ENCODE results near the gene ARRB1. TPM values are rescaled to one million over a fixed set of nuclear protein-coding genes. Genes with fewer than 3 reads are reported as not detected.

ARRB1 gene
- total RNA-seq: 10 to 100 TPM; 42.6 to 69.3 TPM

GRCh38 chr11:75351541-75351790 is at the start of gene ARRB1:
TSS of gene ARRB1 (minus strand) at chr11:75351661. CDS start at chr11:75351607, 54 bp downstream.
- H3K9me3 Mint-ChIP-seq (ENCODE audit: low read depth): no peaks in the 10 kb centered on the region
- DNase-seq (no peak), ATAC-seq (no peak)
- no peaks in the 10 kb centered on the region for H3K36me3 Mint-ChIP-seq
- peaks cover 49% of the 10 kb centered on the region for H3K4me1 Mint-ChIP-seq
- CTCF ChIA-PET: interaction anchor here (1.2 to 4.5 kb wide), 8 partner anchors 10 to 76 kb away, joined by 4 to 51 read pairs (median 14); no protein-coding TSS in a partner anchor
- H3K4me3 Mint-ChIP-seq: peak within 1 kb of the TSS; percentile 74
- no peaks in the 10 kb centered on the region for H3K27me3 Mint-ChIP-seq
- peak within 1 kb of the TSS; percentile 86 for H3K27ac Mint-ChIP-seq

- H3K4me1 Mint-ChIP-seq: peaks cover 42% of the 10 kb centered on the region
- H3K4me3 Mint-ChIP-seq: peak overlapping the region; percentile 98
- H3K36me3 Mint-ChIP-seq: peaks cover 53% of the 10 kb centered on the region
- CTCF ChIA-PET: interaction anchor here (0.8 to 4.2 kb wide), 11 partner anchors 8 to 152 kb away, joined by 3 to 17 read pairs (median 4); partner anchors contain the start of gene GDPD5
- peak overlapping the region; percentile 99 for H3K27ac Mint-ChIP-seq
- DNase-seq (no peak), ATAC-seq (peak; percentile 17)
- peaks cover 4% of the 10 kb centered on the region for H3K27me3 Mint-ChIP-seq
- H3K9me3 Mint-ChIP-seq (ENCODE audit: low read depth): no peaks in the 10 kb centered on the region
These were observed 48.8 kb upstream of the ARRB1 start for GRCh38 chr11:75400146-75400865.

- Mint-ChIP-seq H3K4me3 (peak within 1 kb of the TSS; percentile 98), H3K27ac (peak within 1 kb of the TSS; percentile 99), H3K9me3 (ENCODE audit: low read depth) (no peaks in the 10 kb centered on the region), H3K36me3 (peaks cover 50% of the 10 kb centered on the region), H3K4me1 (peaks cover 40% of the 10 kb centered on the region), H3K27me3 (peaks cover 4% of the 10 kb centered on the region)
- CTCF ChIA-PET: interaction anchor here (0.9 to 4.2 kb wide), 8 partner anchors 8 to 131 kb away, joined by 3 to 17 read pairs (median 6); partner anchors contain the start of gene GDPD5
- ATAC-seq (peak; percentile 89), DNase-seq (peak; percentile 94)
These were observed 48.1 kb upstream of the ARRB1 start, which contains the start of gene RPS3 for GRCh38 chr11:75399344-75400145. TSS of gene RPS3 (plus strand) at chr11:75399518. CDS start at chr11:75399548, 30 bp downstream.

- Mint-ChIP-seq H3K4me3 (peak overlapping the region; percentile 98), H3K36me3 (peaks cover 43% of the 10 kb centered on the region), H3K4me1 (peaks cover 37% of the 10 kb centered on the region), H3K27ac (peak overlapping the region; percentile 99), H3K9me3 (ENCODE audit: low read depth) (no peaks in the 10 kb centered on the region), H3K27me3 (peaks cover 4% of the 10 kb centered on the region)
- CTCF ChIA-PET: interaction anchor here (1.1 to 3.1 kb wide), 2 partner anchors 10 to 127 kb away, joined by 3 to 16 read pairs; partner anchors contain the start of gene GDPD5
- DNase-seq (no peak), ATAC-seq (no peak)
These were observed 47.4 kb upstream of the ARRB1 start for GRCh38 chr11:75398906-75399305.

- Mint-ChIP-seq H3K27me3 (peaks cover 16% of the 10 kb centered on the region), H3K36me3 (peaks cover under 1% of the 10 kb centered on the region), H3K4me3 (no peak overlapping the region), H3K9me3 (ENCODE audit: low read depth) (no peaks in the 10 kb centered on the region), H3K4me1 (peaks cover 9% of the 10 kb centered on the region), H3K27ac (no peak overlapping the region)
- ATAC-seq (no peak), DNase-seq (no peak)
- CTCF ChIA-PET: no interaction called here
These were observed 42.8 kb upstream of the ARRB1 start for GRCh38 chr11:75394085-75394840.

- no peaks in the 10 kb centered on the region for H3K36me3 Mint-ChIP-seq
- ATAC-seq (no peak), DNase-seq (no peak)
- H3K4me1 Mint-ChIP-seq: peaks cover 3% of the 10 kb centered on the region
- H3K4me3 Mint-ChIP-seq: no peak overlapping the region
- peaks cover 25% of the 10 kb centered on the region for H3K27me3 Mint-ChIP-seq
- CTCF ChIA-PET: interaction anchor here (0.7 to 14.0 kb wide), 15 partner anchors 11 to 147 kb away, joined by 3 to 380 read pairs (median 6); partner anchors contain the start of gene RPS3
- H3K9me3 Mint-ChIP-seq (ENCODE audit: low read depth): no peaks in the 10 kb centered on the region
- no peak overlapping the region for H3K27ac Mint-ChIP-seq
These were observed 38.5 kb upstream of the ARRB1 start for GRCh38 chr11:75389925-75390324.

- Mint-ChIP-seq H3K27ac (no peak overlapping the region), H3K9me3 (ENCODE audit: low read depth) (no peaks in the 10 kb centered on the region), H3K4me1 (peaks cover 8% of the 10 kb centered on the region), H3K27me3 (peaks cover 25% of the 10 kb centered on the region), H3K36me3 (no peaks in the 10 kb centered on the region), H3K4me3 (no peak overlapping the region)
- CTCF ChIA-PET: interaction anchor here (0.7 to 14.0 kb wide), 29 partner anchors 8 to 173 kb away, joined by 3 to 380 read pairs (median 6); partner anchors contain the start of genes GDPD5 and RPS3
- peak; percentile 49 for DNase-seq
- ATAC-seq: peak; percentile 41
These were observed 37.8 kb upstream of the ARRB1 start for GRCh38 chr11:75389276-75389605.

GRCh38 chr11:75388386-75389275 is 37.2 kb upstream of the ARRB1 start:
- Mint-ChIP-seq H3K4me3 (no peak overlapping the region), H3K27me3 (peaks cover 25% of the 10 kb centered on the region), H3K4me1 (peaks cover 8% of the 10 kb centered on the region), H3K9me3 (ENCODE audit: low read depth) (no peaks in the 10 kb centered on the region), H3K27ac (no peak overlapping the region), H3K36me3 (no peaks in the 10 kb centered on the region)
- CTCF ChIA-PET: interaction anchor here (0.6 to 14.0 kb wide), 39 partner anchors 9 to 204 kb away, joined by 3 to 380 read pairs (median 5); partner anchors contain the start of genes GDPD5 and RPS3
- DNase-seq (peak; percentile 86), ATAC-seq (peak; percentile 82)

GRCh38 chr11:75387736-75388294 is 36.4 kb upstream of the ARRB1 start:
- Mint-ChIP-seq H3K36me3 (no peaks in the 10 kb centered on the region), H3K4me1 (peaks cover 15% of the 10 kb centered on the region), H3K4me3 (no peak overlapping the region), H3K9me3 (ENCODE audit: low read depth) (no peaks in the 10 kb centered on the region), H3K27me3 (peaks cover 25% of the 10 kb centered on the region), H3K27ac (no peak overlapping the region)
- ATAC-seq: no peak
- no peak for DNase-seq
- CTCF ChIA-PET: interaction anchor here (0.6 to 14.0 kb wide), 30 partner anchors 10 to 205 kb away, joined by 3 to 380 read pairs (median 5); partner anchors contain the start of genes GDPD5 and RPS3

- no peaks in the 10 kb centered on the region for H3K9me3 Mint-ChIP-seq (ENCODE audit: low read depth)
- no peak overlapping the region for H3K4me3 Mint-ChIP-seq
- CTCF ChIA-PET: interaction anchor here (0.6 to 14.0 kb wide), 14 partner anchors 11 to 149 kb away, joined by 4 to 380 read pairs (median 7); no protein-coding TSS in a partner anchor
These were observed 35.6 kb upstream of the ARRB1 start for GRCh38 chr11:75386942-75387630.

GRCh38 chr11:75384438-75385080 is 33.1 kb upstream of the ARRB1 start:
- Mint-ChIP-seq H3K27me3 (peaks cover 12% of the 10 kb centered on the region), H3K9me3 (ENCODE audit: low read depth) (no peaks in the 10 kb centered on the region), H3K4me1 (peaks cover 15% of the 10 kb centered on the region), H3K27ac (peak overlapping the region; percentile 73), H3K4me3 (no peak overlapping the region), H3K36me3 (no peaks in the 10 kb centered on the region)
- ATAC-seq (peak; percentile 82), DNase-seq (peak; percentile 77)
- CTCF ChIA-PET: interaction anchor here (0.6 to 14.0 kb wide), 26 partner anchors 12 to 244 kb away, joined by 3 to 380 read pairs (median 4); partner anchors contain the start of gene ARRB1

More at GRCh38 chr11:75386942-75387630, 35.6 kb upstream of the ARRB1 start:
- Mint-ChIP-seq H3K36me3 (no peaks in the 10 kb centered on the region), H3K27me3 (peaks cover 25% of the 10 kb centered on the region), H3K27ac (no peak overlapping the region), H3K4me1 (peaks cover 15% of the 10 kb centered on the region)
- DNase-seq: no peak
- no peak for ATAC-seq
